Activated naive CD4-positive, alpha-beta T cell treated with anti-CD3 and anti-CD28 coated beads, Interleukin-2, amount 50 U/mL, for 24 hours (primary cell): ENCODE measurements around the gene GPSM1.

ENCODE experiments used
- H3K27ac Mint-ChIP-seq: one replicate; pipeline ENCODE4 v1.8.0; 2021; ENCODE audit warnings: mild to moderate bottlenecking, mixed read lengths
- H3K27me3 Mint-ChIP-seq: one replicate; pipeline ENCODE4 v1.8.0; 2021; ENCODE audit warnings: mixed read lengths
- H3K36me3 Mint-ChIP-seq: one replicate; pipeline ENCODE4 v1.8.0; 2021; ENCODE audit warnings: mixed read lengths
- H3K4me1 Mint-ChIP-seq: one replicate; pipeline ENCODE4 v1.8.0; 2021; ENCODE audit warnings: mixed read lengths
- H3K4me3 Mint-ChIP-seq: one replicate; pipeline ENCODE4 v1.8.0; 2021; ENCODE audit warnings: mild to moderate bottlenecking, mixed read lengths
- H3K9me3 Mint-ChIP-seq: one replicate; pipeline ENCODE4 v1.8.0; 2021; ENCODE audit warnings: mixed read lengths

GPSM1 gene

GRCh38 chr9:136308006-136308701 lies 19.2 kb upstream of the GPSM1 start:
- Mint-ChIP-seq H3K36me3 (no peaks in the 10 kb centered on the region), H3K9me3 (no peaks in the 10 kb centered on the region), H3K27ac (no peak overlapping the region), H3K4me1 (peaks cover 5% of the 10 kb centered on the region), H3K27me3 (no peaks in the 10 kb centered on the region), H3K4me3 (no peak overlapping the region)

- H3K27ac Mint-ChIP-seq, result no peak overlapping the region
- no peaks in the 10 kb centered on the region for H3K27me3 Mint-ChIP-seq
- H3K36me3 Mint-ChIP-seq, result no peaks in the 10 kb centered on the region
- H3K9me3 Mint-ChIP-seq, result no peaks in the 10 kb centered on the region
- H3K4me1 Mint-ChIP-seq, result peaks cover 5% of the 10 kb centered on the region
- no peak overlapping the region for H3K4me3 Mint-ChIP-seq
Measured at GRCh38 chr9:136308702-136309053, 18.7 kb upstream of the GPSM1 start.

DNA sequence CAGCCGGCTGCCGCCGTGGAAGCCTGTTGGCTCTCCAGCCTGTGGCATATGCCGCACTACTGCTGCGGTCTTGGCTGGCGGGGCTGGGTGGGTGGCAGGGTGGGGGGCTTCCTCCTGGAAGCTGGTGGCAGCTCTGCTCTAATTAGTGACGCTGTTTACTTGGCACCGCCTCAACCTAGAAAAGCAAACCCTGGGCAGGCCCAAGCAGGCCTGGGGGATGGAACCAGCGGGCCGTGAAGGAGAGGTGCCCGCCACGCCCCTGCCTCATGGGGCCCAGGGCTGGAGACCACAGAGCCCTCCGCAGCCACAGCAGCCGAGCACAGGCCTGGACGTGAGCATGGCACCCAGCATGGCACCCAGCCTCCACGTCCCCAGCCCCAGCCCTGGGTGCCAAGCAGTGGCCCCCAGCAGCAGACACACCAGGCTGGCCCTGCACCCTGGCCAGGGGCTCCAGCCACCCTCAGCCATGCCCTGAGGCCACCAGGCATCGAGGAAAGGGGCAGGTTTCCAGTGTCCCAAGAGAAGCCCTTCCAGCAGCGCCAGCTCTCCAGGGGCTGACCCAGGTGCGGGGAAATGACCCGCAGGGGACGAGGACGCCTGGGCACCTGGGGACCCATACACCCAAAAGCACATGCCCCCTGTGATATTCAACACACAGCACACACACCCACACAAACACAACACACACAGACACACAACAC lies 18.1 kb upstream of the GPSM1 start:
- Mint-ChIP-seq H3K27ac (no peak overlapping the region), H3K36me3 (no peaks in the 10 kb centered on the region), H3K27me3 (no peaks in the 10 kb centered on the region), H3K4me3 (no peak overlapping the region), H3K9me3 (no peaks in the 10 kb centered on the region), H3K4me1 (peaks cover 5% of the 10 kb centered on the region)

DNA sequence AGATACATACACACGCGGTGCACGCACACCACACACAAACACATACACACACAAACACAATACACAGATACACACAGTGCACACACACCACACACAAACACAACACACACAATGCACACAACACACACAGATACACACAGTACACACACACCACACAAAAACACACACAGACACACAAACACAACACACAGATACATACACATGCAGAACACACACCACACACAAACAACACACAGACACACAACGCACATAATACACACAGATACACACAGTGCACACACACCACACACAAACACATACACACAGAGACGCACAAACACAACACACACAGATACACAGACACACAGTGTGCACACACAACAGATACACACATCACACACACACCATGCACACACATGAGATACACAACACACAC lies 17.5 kb upstream of the GPSM1 start:
- peaks cover 5% of the 10 kb centered on the region for H3K4me1 Mint-ChIP-seq
- no peaks in the 10 kb centered on the region for H3K9me3 Mint-ChIP-seq
- no peak overlapping the region for H3K27ac Mint-ChIP-seq
- no peak overlapping the region for H3K4me3 Mint-ChIP-seq
- no peaks in the 10 kb centered on the region for H3K36me3 Mint-ChIP-seq
- peaks cover 2% of the 10 kb centered on the region for H3K27me3 Mint-ChIP-seq

DNA sequence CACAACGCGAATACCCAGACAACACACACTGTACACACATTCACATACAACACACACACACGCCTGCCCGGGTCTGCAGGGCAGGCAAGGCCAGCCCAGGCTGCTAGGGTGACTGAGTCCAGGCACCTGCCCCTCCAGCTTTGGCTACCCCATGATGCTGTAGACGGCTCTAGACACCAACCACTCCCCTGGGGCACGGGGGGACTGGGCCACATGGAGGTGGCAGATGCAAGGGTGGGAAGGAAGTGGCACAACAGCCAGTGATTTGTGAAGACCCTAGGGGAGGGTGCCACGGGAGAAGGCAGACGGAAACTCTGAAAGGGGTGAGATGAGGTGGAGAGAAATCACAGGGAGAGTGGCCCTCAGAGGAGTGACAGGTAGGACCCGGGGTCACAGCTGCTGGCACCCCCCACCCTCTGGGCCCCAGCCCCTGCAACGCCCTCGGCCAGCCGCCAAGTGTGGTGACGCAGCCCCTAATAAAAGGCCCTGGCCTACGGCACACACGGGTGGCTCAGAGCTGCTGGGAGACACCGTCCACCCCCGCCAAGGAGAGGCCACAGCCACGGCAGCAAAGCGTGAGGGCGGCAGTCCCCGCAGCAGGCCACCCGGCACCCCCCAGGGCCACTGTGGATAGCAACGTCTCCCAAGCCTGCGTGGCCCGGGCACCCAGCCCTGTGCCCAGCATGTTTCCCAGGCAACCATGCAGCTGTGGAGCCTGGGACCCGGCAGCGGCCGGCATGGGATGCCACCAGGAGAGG lies 16.9 kb upstream of the GPSM1 start:
- no peak overlapping the region for H3K27ac Mint-ChIP-seq
- no peaks in the 10 kb centered on the region for H3K36me3 Mint-ChIP-seq
- H3K4me1 Mint-ChIP-seq, result peaks cover 5% of the 10 kb centered on the region
- peaks cover 2% of the 10 kb centered on the region for H3K27me3 Mint-ChIP-seq
- H3K9me3 Mint-ChIP-seq, result no peaks in the 10 kb centered on the region
- no peak overlapping the region for H3K4me3 Mint-ChIP-seq

GRCh38 chr9:136311051-136312008 lies 16.0 kb upstream of the GPSM1 start:
- Mint-ChIP-seq H3K4me3 (no peak overlapping the region), H3K27me3 (peaks cover 2% of the 10 kb centered on the region), H3K36me3 (no peaks in the 10 kb centered on the region), H3K27ac (no peak overlapping the region), H3K4me1 (peaks cover 3% of the 10 kb centered on the region), H3K9me3 (no peaks in the 10 kb centered on the region)

- Mint-ChIP-seq H3K9me3 (no peaks in the 10 kb centered on the region), H3K4me3 (no peak overlapping the region), H3K4me1 (no peaks in the 10 kb centered on the region), H3K27ac (no peak overlapping the region), H3K36me3 (no peaks in the 10 kb centered on the region), H3K27me3 (peaks cover 2% of the 10 kb centered on the region)
Measured at GRCh38 chr9:136312009-136312375, 15.3 kb upstream of the GPSM1 start.

DNA sequence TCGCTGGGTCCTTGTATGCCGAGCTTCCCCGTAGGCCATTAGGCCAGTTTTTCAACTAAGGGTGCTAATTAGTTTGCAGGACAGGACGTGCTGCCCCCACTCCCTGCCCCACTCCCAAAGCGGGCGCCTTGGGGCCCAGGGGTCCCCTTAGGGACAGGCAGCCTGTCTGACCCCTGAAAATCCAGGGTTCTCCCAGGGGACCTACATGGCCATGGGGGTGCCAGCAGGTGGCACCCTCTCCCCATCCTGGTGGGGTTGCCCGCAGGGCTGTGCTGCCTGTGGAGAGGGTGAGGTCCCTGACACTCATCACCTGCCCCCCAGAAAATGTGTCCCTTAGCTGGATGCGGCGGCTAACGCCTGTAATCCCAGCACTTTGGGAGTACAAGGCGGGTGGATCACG lies 14.9 kb upstream of the GPSM1 start:
- H3K4me3 Mint-ChIP-seq, result no peak overlapping the region
- no peaks in the 10 kb centered on the region for H3K4me1 Mint-ChIP-seq
- no peak overlapping the region for H3K27ac Mint-ChIP-seq
- H3K36me3 Mint-ChIP-seq, result no peaks in the 10 kb centered on the region
- H3K9me3 Mint-ChIP-seq, result no peaks in the 10 kb centered on the region
- H3K27me3 Mint-ChIP-seq, result peaks cover 2% of the 10 kb centered on the region

DNA sequence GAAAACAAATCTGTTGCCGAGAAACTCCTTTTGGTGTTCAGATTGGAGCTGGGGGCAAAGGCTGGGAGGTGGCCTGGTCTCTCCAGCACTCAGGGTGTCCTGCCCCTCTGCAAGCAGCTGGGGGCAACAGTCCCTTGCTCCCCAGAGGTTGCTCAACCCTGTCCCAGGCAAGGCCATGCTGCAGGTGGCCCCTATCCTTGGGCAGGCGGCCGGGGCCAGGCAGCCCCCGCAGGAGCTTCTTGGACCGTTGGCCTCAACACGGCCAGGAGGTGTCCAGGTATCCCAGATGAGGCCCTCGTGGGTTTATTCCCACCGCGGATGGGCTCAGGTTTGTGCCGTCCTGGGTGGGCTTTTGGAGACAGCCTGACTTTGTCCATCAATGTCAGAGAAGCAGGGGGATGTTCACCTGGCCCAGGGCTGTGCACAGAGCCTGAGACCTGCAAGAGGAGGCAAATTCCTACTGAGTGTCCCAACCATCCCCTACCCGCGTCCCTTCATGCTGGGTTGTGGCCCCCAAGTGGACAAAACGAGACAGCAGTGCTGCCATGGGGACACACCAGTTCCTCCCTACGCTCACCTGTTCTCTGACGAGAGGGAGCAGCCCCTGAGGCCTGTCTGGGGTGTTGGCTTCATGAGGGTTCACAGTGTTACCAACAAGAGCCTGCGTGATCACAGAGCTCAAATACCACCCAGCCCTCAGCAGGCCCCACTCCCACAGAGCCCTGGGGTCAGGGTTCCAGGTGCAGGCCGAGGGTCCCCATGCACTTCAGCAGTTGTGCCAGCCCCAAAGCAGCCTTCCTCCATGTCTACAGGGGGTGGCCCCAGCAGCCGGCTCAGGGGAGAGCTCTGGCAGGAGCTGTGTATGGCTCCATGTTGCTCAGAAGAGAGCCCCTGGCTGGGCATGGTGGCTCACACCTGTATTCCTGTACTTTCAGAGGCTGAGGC lies 14.0 kb upstream of the GPSM1 start:
- Mint-ChIP-seq H3K36me3 (no peaks in the 10 kb centered on the region), H3K4me3 (no peak overlapping the region), H3K27me3 (peaks cover 2% of the 10 kb centered on the region), H3K27ac (no peak overlapping the region), H3K4me1 (no peaks in the 10 kb centered on the region), H3K9me3 (no peaks in the 10 kb centered on the region)

GRCh38 chr9:136314056-136314416 lies 13.3 kb upstream of the GPSM1 start:
- no peaks in the 10 kb centered on the region for H3K36me3 Mint-ChIP-seq
- no peak overlapping the region for H3K27ac Mint-ChIP-seq
- H3K4me1 Mint-ChIP-seq, result no peaks in the 10 kb centered on the region
- H3K4me3 Mint-ChIP-seq, result no peak overlapping the region
- H3K9me3 Mint-ChIP-seq, result no peaks in the 10 kb centered on the region
- H3K27me3 Mint-ChIP-seq, result peaks cover 2% of the 10 kb centered on the region

GRCh38 chr9:136314944-136315343 lies 12.4 kb upstream of the GPSM1 start:
- no peaks in the 10 kb centered on the region for H3K36me3 Mint-ChIP-seq
- no peak overlapping the region for H3K27ac Mint-ChIP-seq
- no peak overlapping the region for H3K4me3 Mint-ChIP-seq
- peaks cover 2% of the 10 kb centered on the region for H3K27me3 Mint-ChIP-seq
- no peaks in the 10 kb centered on the region for H3K9me3 Mint-ChIP-seq
- no peaks in the 10 kb centered on the region for H3K4me1 Mint-ChIP-seq

DNA sequence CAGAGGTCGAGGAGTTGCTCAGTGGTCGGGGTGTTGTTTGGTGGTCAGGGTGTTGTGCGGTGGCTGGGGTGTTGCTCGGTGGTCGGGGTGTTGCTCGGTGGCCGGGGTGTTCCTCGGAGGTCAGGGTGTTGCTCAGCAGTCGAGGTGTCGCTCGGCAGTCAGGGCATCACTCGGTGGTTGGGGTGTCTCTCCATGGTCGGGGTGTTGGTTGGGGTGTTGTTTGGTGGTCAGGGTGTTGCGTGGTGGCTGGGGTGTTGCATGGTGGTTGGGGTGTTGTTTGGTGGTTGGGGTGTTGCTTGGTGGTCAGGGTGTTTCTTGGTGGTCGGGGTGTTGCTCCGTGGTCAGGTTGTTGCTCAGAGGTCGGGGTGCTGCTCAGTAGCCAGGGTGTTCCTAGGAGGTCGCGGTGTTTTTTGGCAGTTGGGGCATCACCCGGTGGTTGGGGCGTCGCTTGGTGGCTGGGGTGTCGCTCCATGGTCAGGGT lies 11.0 kb upstream of the GPSM1 start:
- H3K4me3 Mint-ChIP-seq, result no peak overlapping the region
- H3K36me3 Mint-ChIP-seq, result no peaks in the 10 kb centered on the region
- peaks cover 2% of the 10 kb centered on the region for H3K27me3 Mint-ChIP-seq
- peak overlapping the region; percentile 90 for H3K27ac Mint-ChIP-seq
- H3K4me1 Mint-ChIP-seq, result no peaks in the 10 kb centered on the region
- no peaks in the 10 kb centered on the region for H3K9me3 Mint-ChIP-seq

- peaks cover 2% of the 10 kb centered on the region for H3K27me3 Mint-ChIP-seq
- no peak overlapping the region for H3K27ac Mint-ChIP-seq
- no peaks in the 10 kb centered on the region for H3K36me3 Mint-ChIP-seq
- no peaks in the 10 kb centered on the region for H3K9me3 Mint-ChIP-seq
- no peaks in the 10 kb centered on the region for H3K4me1 Mint-ChIP-seq
- no peak overlapping the region for H3K4me3 Mint-ChIP-seq
Measured at GRCh38 chr9:136316896-136317676, 10.3 kb upstream of the GPSM1 start.

GRCh38 chr9:136317695-136318094 lies 9.6 kb upstream of the GPSM1 start:
- no peak overlapping the region for H3K27ac Mint-ChIP-seq
- H3K9me3 Mint-ChIP-seq, result no peaks in the 10 kb centered on the region
- H3K4me3 Mint-ChIP-seq, result no peak overlapping the region
- no peaks in the 10 kb centered on the region for H3K36me3 Mint-ChIP-seq
- H3K27me3 Mint-ChIP-seq, result peaks cover 2% of the 10 kb centered on the region
- H3K4me1 Mint-ChIP-seq, result no peaks in the 10 kb centered on the region
